ENCODE data around the gene SYK.

The SYK gene

GRCh38 chr9:90929626-90930025 is 128.0 kb downstream of the SYK start:
- H3K4me2 ChIP-seq (ENCODE audit: insufficient read depth, low read length), result no peak overlapping the region
- H3K27me3 ChIP-seq (ENCODE audit: insufficient read depth, low read length, poor library complexity), result no peaks in the 10 kb centered on the region
- H3K4me1 ChIP-seq (ENCODE audit: insufficient read depth, low read length), result 0 out of 2 replicates have a peak, but pooled peaks cover 2% of the 10 kb centered on the region
- H3K79me2 ChIP-seq (ENCODE audit: insufficient read depth, low read length), result no peaks in the 10 kb centered on the region
- DNase-seq (no peak), ATAC-seq (ENCODE audit: insufficient read depth, low read depth) (no peak)
- no peaks in the 10 kb centered on the region for H3K36me3 ChIP-seq (ENCODE audit: insufficient read depth, low read length)
- no peak overlapping the region for H3K9ac ChIP-seq (ENCODE audit: low read depth, low read length)
- H3K4me3 ChIP-seq (ENCODE audit: low read depth in 1 of 2, low read length in 2 of 2), result no peak overlapping the region
- no peak overlapping the region for H3K27ac ChIP-seq (ENCODE audit: low read length)
- no peaks in the 10 kb centered on the region for H4K20me1 ChIP-seq (ENCODE audit: insufficient read depth, low read length)
- no peak overlapping the region for H2AFZ ChIP-seq (ENCODE audit: low read depth, low read length)
- H3K9me3 ChIP-seq (ENCODE audit: insufficient read depth, low read length, severe bottlenecking), result no peaks in the 10 kb centered on the region
- TF ChIP-seq CTCF (IDR thresholded peaks at IDR 0.05; ENCODE audit: borderline replicate concordance, extremely low read depth, low read length, poor library complexity, severe bottlenecking) (no peak), EZH2 (IDR thresholded peaks at IDR 0.05; ENCODE audit: borderline replicate concordance, low read depth, low read length, severe bottlenecking) (no peak)

DNA sequence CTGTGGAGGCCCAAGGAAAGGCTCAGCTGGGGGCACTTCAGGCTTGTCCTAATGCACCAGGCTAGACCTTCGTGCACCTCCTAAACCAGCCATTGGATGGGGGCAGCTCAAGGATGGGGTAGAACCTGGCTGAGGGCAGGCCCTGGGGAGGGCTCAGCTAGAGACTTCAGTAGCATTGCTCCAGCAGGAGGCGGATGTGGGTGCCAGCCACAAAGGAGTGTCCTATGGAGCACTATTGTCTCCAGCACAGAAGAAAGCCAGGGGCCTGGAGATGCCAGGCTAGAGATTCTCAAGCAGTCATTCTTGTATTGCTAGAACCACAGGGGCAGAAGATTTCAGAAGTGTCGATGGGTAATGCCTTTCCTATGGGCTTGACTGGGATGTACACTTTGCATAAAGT is 131.8 kb downstream of the SYK start:
- no peak overlapping the region for H3K9ac ChIP-seq (ENCODE audit: low read depth, low read length)
- no peaks in the 10 kb centered on the region for H3K36me3 ChIP-seq (ENCODE audit: insufficient read depth, low read length)
- no peak overlapping the region for H2AFZ ChIP-seq (ENCODE audit: low read depth, low read length)
- H3K4me2 ChIP-seq (ENCODE audit: insufficient read depth, low read length), result no peak overlapping the region
- H3K27me3 ChIP-seq (ENCODE audit: insufficient read depth, low read length, poor library complexity), result no peaks in the 10 kb centered on the region
- H3K4me1 ChIP-seq (ENCODE audit: insufficient read depth, low read length), result peaks cover 8% of the 10 kb centered on the region; the same call in 1 of the 2 replicates
- TF ChIP-seq CTCF (IDR thresholded peaks at IDR 0.05; ENCODE audit: borderline replicate concordance, extremely low read depth, low read length, poor library complexity, severe bottlenecking), result no peak
- TF ChIP-seq EZH2 (IDR thresholded peaks at IDR 0.05; ENCODE audit: borderline replicate concordance, low read depth, low read length, severe bottlenecking), result no peak
- no peaks in the 10 kb centered on the region for H4K20me1 ChIP-seq (ENCODE audit: insufficient read depth, low read length)
- no peak overlapping the region for H3K27ac ChIP-seq (ENCODE audit: low read length)
- DNase-seq, result no peak
- ATAC-seq (ENCODE audit: insufficient read depth, low read depth), result no peak
- no peak overlapping the region for H3K4me3 ChIP-seq (ENCODE audit: low read depth in 1 of 2, low read length in 2 of 2)
- H3K79me2 ChIP-seq (ENCODE audit: insufficient read depth, low read length), result no peaks in the 10 kb centered on the region
- no peaks in the 10 kb centered on the region for H3K9me3 ChIP-seq (ENCODE audit: insufficient read depth, low read length, severe bottlenecking)

- no peak overlapping the region for H3K4me3 ChIP-seq (ENCODE audit: low read depth in 1 of 2, low read length in 2 of 2)
- ATAC-seq (ENCODE audit: insufficient read depth, low read depth) (no peak), DNase-seq (no peak)
- TF ChIP-seq CTCF (IDR thresholded peaks at IDR 0.05; ENCODE audit: borderline replicate concordance, extremely low read depth, low read length, poor library complexity, severe bottlenecking) (no peak), EZH2 (IDR thresholded peaks at IDR 0.05; ENCODE audit: borderline replicate concordance, low read depth, low read length, severe bottlenecking) (no peak)
- H3K36me3 ChIP-seq (ENCODE audit: insufficient read depth, low read length), result no peaks in the 10 kb centered on the region
- no peaks in the 10 kb centered on the region for H3K9me3 ChIP-seq (ENCODE audit: insufficient read depth, low read length, severe bottlenecking)
- no peak overlapping the region for H2AFZ ChIP-seq (ENCODE audit: low read depth, low read length)
- no peak overlapping the region for H3K4me2 ChIP-seq (ENCODE audit: insufficient read depth, low read length)
- H3K27me3 ChIP-seq (ENCODE audit: insufficient read depth, low read length, poor library complexity), result no peaks in the 10 kb centered on the region
- H3K9ac ChIP-seq (ENCODE audit: low read depth, low read length), result no peak overlapping the region
- H3K27ac ChIP-seq (ENCODE audit: low read length), result no peak overlapping the region
- no peaks in the 10 kb centered on the region for H3K79me2 ChIP-seq (ENCODE audit: insufficient read depth, low read length)
- H4K20me1 ChIP-seq (ENCODE audit: insufficient read depth, low read length), result no peaks in the 10 kb centered on the region
- H3K4me1 ChIP-seq (ENCODE audit: insufficient read depth, low read length), result peaks cover 32% of the 10 kb centered on the region
Observed at GRCh38 chr9:90939351-90939750, 137.7 kb downstream of the SYK start.

GRCh38 chr9:90940280-90940679 is 138.7 kb downstream of the SYK start:
- H3K79me2 ChIP-seq (ENCODE audit: insufficient read depth, low read length), result no peaks in the 10 kb centered on the region
- no peak overlapping the region for H3K4me2 ChIP-seq (ENCODE audit: insufficient read depth, low read length)
- no peaks in the 10 kb centered on the region for H3K27me3 ChIP-seq (ENCODE audit: insufficient read depth, low read length, poor library complexity)

More at GRCh38 chr9:90940280-90940679, 138.7 kb downstream of the SYK start:
- Histone ChIP-seq H3K36me3 (ENCODE audit: insufficient read depth, low read length) (no peaks in the 10 kb centered on the region), H2AFZ (ENCODE audit: low read depth, low read length) (no peak overlapping the region), H3K9ac (ENCODE audit: low read depth, low read length) (no peak overlapping the region), H3K27ac (ENCODE audit: low read length) (no peak overlapping the region), H4K20me1 (ENCODE audit: insufficient read depth, low read length) (no peaks in the 10 kb centered on the region), H3K4me3 (ENCODE audit: low read depth in 1 of 2, low read length in 2 of 2) (no peak overlapping the region), H3K4me1 (ENCODE audit: insufficient read depth, low read length) (peaks cover 24% of the 10 kb centered on the region), H3K9me3 (ENCODE audit: insufficient read depth, low read length, severe bottlenecking) (no peaks in the 10 kb centered on the region)
- no peak for TF ChIP-seq EZH2 (IDR thresholded peaks at IDR 0.05; ENCODE audit: borderline replicate concordance, low read depth, low read length, severe bottlenecking)
- TF ChIP-seq CTCF (IDR thresholded peaks at IDR 0.05; ENCODE audit: borderline replicate concordance, extremely low read depth, low read length, poor library complexity, severe bottlenecking), result no peak
- DNase-seq, result no peak
- no peak for ATAC-seq (ENCODE audit: insufficient read depth, low read depth)

Data from DND-41 (cell line).